ENCODE measurements around the gene CCL25.

- TF ChIP-seq CTCF (IDR thresholded peaks at IDR 0.05), result no peak
- TF ChIP-seq POLR2AphosphoS5 (IDR thresholded peaks at IDR 0.05), result no peak
Measured at GRCh38 chr19:8025316-8025715, 27.2 kb upstream of the CCL25 start.

All from prostate gland (tissue), 2 donors.